ENCODE results near the gene ZNF660.
A peak's percentile ranks its signal among the peaks of the same experiment; 100 is the strongest.

ZNF660 gene

DNA sequence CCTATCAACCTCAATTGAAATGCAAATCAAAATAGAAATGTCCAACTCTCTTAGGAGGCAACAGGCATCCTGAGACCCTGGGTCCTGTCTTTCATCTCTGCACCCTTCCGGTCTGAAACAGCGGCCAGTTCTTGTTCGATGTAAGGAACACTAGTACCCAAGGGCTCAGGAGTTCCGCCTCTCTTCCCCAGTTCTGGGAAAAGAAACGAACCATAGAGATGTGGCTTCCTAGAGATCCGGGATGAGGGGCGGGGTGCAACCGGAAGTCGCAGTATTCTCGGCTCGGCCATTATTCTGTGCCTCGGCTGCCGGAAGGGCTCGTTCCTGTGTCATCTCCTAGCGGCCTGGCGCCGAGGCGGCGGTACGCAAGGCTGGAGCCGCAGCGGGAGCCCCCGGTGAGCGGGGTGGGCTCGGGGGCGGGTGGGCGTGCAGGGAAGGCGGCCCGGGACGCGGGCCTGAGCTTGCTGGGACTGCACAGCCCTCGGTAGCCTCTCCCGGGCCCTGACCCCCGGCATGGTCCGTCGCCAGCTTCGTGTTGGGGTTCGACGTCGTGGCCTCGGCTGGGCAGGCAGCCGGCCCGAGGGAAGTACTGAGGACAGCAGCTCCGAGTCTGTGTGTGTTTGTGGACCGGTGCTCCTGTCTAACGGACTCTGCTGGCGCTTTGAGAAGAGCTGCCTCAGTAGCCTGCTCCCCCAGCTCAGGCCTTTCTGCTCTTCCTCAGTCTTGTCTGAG, 40.2 kb downstream of the ZNF660 start, which contains the start of gene ZNF197:
Gene ZNF197, plus strand, starts transcription at position 288 of the 732 bp plus-strand sequence. CDS start 4,119 bp downstream, outside the sequence.
- peak within 1 kb of the TSS; percentile 15 for H3K27ac ChIP-seq (ENCODE audit: low read length)
- H4K20me1 ChIP-seq (ENCODE audit: insufficient read depth, low read length), result no peaks in the 10 kb centered on the region
- H3K4me1 ChIP-seq (ENCODE audit: low read length), result peaks cover 10% of the 10 kb centered on the region
- H3K27me3 ChIP-seq (ENCODE audit: low read depth, low read length), result no peaks in the 10 kb centered on the region
- peak within 1 kb of the TSS; percentile 99 for H2AFZ ChIP-seq (ENCODE audit: low read depth, low read length)
- peak within 1 kb of the TSS; percentile 95 for H3K4me2 ChIP-seq (ENCODE audit: low read length)
- TF ChIP-seq, protein P1, sequence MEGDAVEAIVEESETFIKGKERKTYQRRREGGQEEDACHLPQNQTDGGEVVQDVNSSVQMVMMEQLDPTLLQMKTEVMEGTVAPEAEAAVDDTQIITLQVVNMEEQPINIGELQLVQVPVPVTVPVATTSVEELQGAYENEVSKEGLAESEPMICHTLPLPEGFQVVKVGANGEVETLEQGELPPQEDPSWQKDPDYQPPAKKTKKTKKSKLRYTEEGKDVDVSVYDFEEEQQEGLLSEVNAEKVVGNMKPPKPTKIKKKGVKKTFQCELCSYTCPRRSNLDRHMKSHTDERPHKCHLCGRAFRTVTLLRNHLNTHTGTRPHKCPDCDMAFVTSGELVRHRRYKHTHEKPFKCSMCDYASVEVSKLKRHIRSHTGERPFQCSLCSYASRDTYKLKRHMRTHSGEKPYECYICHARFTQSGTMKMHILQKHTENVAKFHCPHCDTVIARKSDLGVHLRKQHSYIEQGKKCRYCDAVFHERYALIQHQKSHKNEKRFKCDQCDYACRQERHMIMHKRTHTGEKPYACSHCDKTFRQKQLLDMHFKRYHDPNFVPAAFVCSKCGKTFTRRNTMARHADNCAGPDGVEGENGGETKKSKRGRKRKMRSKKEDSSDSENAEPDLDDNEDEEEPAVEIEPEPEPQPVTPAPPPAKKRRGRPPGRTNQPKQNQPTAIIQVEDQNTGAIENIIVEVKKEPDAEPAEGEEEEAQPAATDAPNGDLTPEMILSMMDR (IDR thresholded peaks at IDR 0.05; ENCODE audit: low read depth, low read length), result no peak
- TF ChIP-seq EZH2phosphoT487 (IDR thresholded peaks at IDR 0.05; ENCODE audit: low read depth), result no peak
- H3K9me3 ChIP-seq (ENCODE audit: insufficient read depth, low read length), result no peaks in the 10 kb centered on the region
- peaks cover 25% of the 10 kb centered on the region for H3K79me2 ChIP-seq (ENCODE audit: low read length)
- H3K9ac ChIP-seq (ENCODE audit: low read length), result peak within 1 kb of the TSS; percentile 76
- H3K36me3 ChIP-seq (replicated peaks; ENCODE audit: low read depth, low read length), result peaks cover 2% of the 10 kb centered on the region
- peak within 1 kb of the TSS; percentile 84 for H3K4me3 ChIP-seq (ENCODE audit: low read length)

DNA sequence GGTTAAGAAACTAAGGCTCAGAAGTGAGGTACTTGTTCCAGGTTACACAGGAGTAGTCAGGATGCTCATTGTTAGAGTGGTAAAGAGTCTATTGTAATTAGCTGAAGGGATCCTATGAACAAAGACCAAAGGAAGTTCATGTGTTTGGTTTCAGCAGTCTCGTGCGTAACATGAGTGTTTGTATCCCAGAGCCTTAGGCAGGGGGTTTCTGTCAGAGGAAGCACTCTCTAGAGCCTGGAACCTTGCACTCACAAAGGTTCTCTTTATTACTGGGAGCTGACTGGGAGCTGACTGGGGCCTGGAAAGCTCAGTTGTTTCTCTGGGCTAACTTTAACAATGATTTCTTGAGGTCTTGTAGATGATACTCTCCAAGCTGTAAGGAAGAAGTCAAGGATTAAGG, 44.0 kb downstream of the ZNF660 start:
- peaks cover 30% of the 10 kb centered on the region for H3K36me3 ChIP-seq (replicated peaks; ENCODE audit: low read depth, low read length)

DNA sequence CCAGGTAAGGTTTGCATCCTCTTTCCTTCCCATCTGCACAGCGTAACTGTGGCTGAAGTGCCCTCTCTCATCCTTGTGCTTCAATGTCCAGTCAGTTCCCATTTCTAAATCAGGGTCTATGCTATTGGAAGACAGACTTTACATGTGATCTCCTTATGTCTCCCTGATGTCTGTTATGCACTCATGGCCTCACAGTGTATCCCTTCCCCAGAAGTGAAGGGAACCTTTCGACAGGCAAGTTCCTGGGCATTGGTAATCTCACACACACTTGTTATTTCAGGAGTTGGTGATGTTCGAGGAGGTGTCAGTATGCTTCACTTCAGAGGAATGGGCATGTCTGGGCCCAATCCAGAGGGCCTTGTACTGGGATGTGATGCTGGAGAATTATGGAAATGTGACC, 47.4 kb downstream of the ZNF660 start:
- Histone ChIP-seq H3K9ac (ENCODE audit: low read length) (no peak overlapping the region), H3K4me1 (ENCODE audit: low read length) (no peaks in the 10 kb centered on the region), H4K20me1 (ENCODE audit: insufficient read depth, low read length) (no peaks in the 10 kb centered on the region; the same call in 1 of the 2 replicates), H3K4me2 (ENCODE audit: low read length) (no peak overlapping the region), H3K79me2 (ENCODE audit: low read length) (peaks cover 4% of the 10 kb centered on the region), H3K27me3 (ENCODE audit: low read depth, low read length) (no peaks in the 10 kb centered on the region), H3K36me3 (replicated peaks; ENCODE audit: low read depth, low read length) (peaks cover 51% of the 10 kb centered on the region), H3K27ac (ENCODE audit: low read length) (no peak overlapping the region), H3K4me3 (ENCODE audit: low read length) (no peak overlapping the region), H2AFZ (ENCODE audit: low read depth, low read length) (no peak overlapping the region), H3K9me3 (ENCODE audit: insufficient read depth, low read length) (no peaks in the 10 kb centered on the region)
- no peak for TF ChIP-seq EZH2phosphoT487 (IDR thresholded peaks at IDR 0.05; ENCODE audit: low read depth)
- TF ChIP-seq, protein P1 (IDR thresholded peaks at IDR 0.05; ENCODE audit: low read depth, low read length), result no peak

More for the DNA sequence above, 44.0 kb downstream of the ZNF660 start:
- Histone ChIP-seq H2AFZ (ENCODE audit: low read depth, low read length) (no peak overlapping the region), H3K79me2 (ENCODE audit: low read length) (peaks cover 25% of the 10 kb centered on the region), H4K20me1 (ENCODE audit: insufficient read depth, low read length) (no peaks in the 10 kb centered on the region; the same call in 1 of the 2 replicates), H3K4me2 (ENCODE audit: low read length) (no peak overlapping the region), H3K27me3 (ENCODE audit: low read depth, low read length) (no peaks in the 10 kb centered on the region), H3K4me3 (ENCODE audit: low read length) (no peak overlapping the region), H3K27ac (ENCODE audit: low read length) (no peak overlapping the region), H3K9ac (ENCODE audit: low read length) (no peak overlapping the region), H3K4me1 (ENCODE audit: low read length) (peaks cover 10% of the 10 kb centered on the region), H3K9me3 (ENCODE audit: insufficient read depth, low read length) (no peaks in the 10 kb centered on the region)
- no peak for TF ChIP-seq EZH2phosphoT487 (IDR thresholded peaks at IDR 0.05; ENCODE audit: low read depth)
- TF ChIP-seq, protein P1 (IDR thresholded peaks at IDR 0.05; ENCODE audit: low read depth, low read length), result no peak

DNA sequence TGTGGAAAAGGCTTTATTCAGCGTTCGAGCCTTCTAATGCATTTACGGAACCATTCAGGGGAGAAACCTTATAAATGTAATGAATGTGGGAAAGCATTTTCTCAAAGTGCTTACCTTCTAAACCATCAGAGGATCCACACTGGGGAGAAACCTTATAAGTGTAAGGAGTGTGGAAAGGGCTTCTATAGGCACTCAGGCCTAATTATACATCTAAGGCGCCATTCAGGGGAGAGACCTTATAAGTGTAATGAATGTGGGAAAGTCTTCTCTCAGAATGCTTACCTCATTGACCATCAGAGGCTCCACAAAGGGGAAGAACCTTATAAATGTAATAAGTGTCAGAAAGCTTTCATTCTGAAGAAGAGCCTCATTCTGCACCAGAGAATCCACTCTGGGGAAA, 57.6 kb downstream of the ZNF660 start:
- no peaks in the 10 kb centered on the region for H3K27me3 ChIP-seq (ENCODE audit: low read depth, low read length)
- H2AFZ ChIP-seq (ENCODE audit: low read depth, low read length), result no peak overlapping the region
- H3K9ac ChIP-seq (ENCODE audit: low read length), result no peak overlapping the region
- peaks cover 3% of the 10 kb centered on the region; the same call in 1 of the 2 replicates for H3K79me2 ChIP-seq (ENCODE audit: low read length)
- H3K27ac ChIP-seq (ENCODE audit: low read length), result no peak overlapping the region
- H3K4me3 ChIP-seq (ENCODE audit: low read length), result no peak overlapping the region
- TF ChIP-seq, protein P1 (IDR thresholded peaks at IDR 0.05; ENCODE audit: low read depth, low read length), result no peak
- no peak for TF ChIP-seq EZH2phosphoT487 (IDR thresholded peaks at IDR 0.05; ENCODE audit: low read depth)
- peaks cover 27% of the 10 kb centered on the region for H3K9me3 ChIP-seq (ENCODE audit: insufficient read depth, low read length)
- H3K4me1 ChIP-seq (ENCODE audit: low read length), result peaks cover 16% of the 10 kb centered on the region
- H3K36me3 ChIP-seq (replicated peaks; ENCODE audit: low read depth, low read length), result peaks cover 75% of the 10 kb centered on the region
- no peak overlapping the region for H3K4me2 ChIP-seq (ENCODE audit: low read length)
- no peaks in the 10 kb centered on the region for H4K20me1 ChIP-seq (ENCODE audit: insufficient read depth, low read length)
